Nephron progenitor cell (in vitro differentiated cells): ENCODE results near the gene KRTAP26-1.

Experiments used
- DNase-seq: peaks from one replicate; pipeline ENCODE4 v3.0.0; 2021
- H3K27ac Mint-ChIP-seq: 2 replicates; pipeline ENCODE4 v1.8.0; 2021; ENCODE audit warnings: mild to moderate bottlenecking, moderate library complexity, mixed read lengths
- H3K27me3 Mint-ChIP-seq: 2 replicates; pipeline ENCODE4 v1.8.0; 2021; ENCODE audit warnings: mild to moderate bottlenecking, low read depth, mixed read lengths; ENCODE audit not compliant: poor library complexity
- H3K36me3 Mint-ChIP-seq: 2 replicates; pipeline ENCODE4 v1.8.0; 2021; ENCODE audit warnings: low read depth, mixed read lengths
- H3K4me1 Mint-ChIP-seq: 2 replicates; pipeline ENCODE4 v1.8.0; 2021; ENCODE audit warnings: mixed read lengths
- H3K4me3 Mint-ChIP-seq: 2 replicates; pipeline ENCODE4 v1.8.0; 2021; ENCODE audit warnings: mild to moderate bottlenecking, moderate library complexity, mixed read lengths
- H3K9me3 Mint-ChIP-seq: 2 replicates; pipeline ENCODE4 v1.8.0; 2021; ENCODE audit warnings: mild to moderate bottlenecking, moderate library complexity, mixed read lengths
- TF ChIP-seq, protein P1 (sequence below): fragments of 200-600 bp; sonication (generic); IDR thresholded peaks from 2 replicates; pipeline ENCODE4 v1.5.0; 2021; ENCODE audit warnings: antibody characterized with exemption

Gene KRTAP26-1

DNA sequence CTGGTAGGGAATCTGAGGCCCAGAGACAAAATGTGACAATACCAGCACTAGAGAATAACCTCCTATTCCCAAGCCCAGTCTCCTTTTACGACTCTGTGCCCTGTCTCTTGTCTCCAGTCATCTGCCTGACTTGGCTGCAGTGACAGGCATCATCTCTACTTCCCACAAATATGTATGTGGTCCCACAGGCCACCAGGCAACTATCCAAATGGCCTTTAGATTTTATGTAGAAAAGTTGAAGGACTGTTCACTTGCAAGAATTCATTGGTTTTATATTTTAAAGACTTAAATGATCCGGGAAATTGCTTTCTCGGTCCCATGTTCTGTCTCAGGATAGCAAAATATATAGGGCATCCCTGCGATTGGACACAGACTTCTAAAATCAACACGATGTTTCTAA, 49.0 kb downstream of the KRTAP26-1 start:
- Mint-ChIP-seq H3K36me3 (no peaks in the 10 kb centered on the region), H3K9me3 (peaks cover 10% of the 10 kb centered on the region), H3K27me3 (peaks cover 6% of the 10 kb centered on the region), H3K4me1 (no peaks in the 10 kb centered on the region), H3K27ac (no peak overlapping the region), H3K4me3 (no peak overlapping the region)
- TF ChIP-seq, protein P1, sequence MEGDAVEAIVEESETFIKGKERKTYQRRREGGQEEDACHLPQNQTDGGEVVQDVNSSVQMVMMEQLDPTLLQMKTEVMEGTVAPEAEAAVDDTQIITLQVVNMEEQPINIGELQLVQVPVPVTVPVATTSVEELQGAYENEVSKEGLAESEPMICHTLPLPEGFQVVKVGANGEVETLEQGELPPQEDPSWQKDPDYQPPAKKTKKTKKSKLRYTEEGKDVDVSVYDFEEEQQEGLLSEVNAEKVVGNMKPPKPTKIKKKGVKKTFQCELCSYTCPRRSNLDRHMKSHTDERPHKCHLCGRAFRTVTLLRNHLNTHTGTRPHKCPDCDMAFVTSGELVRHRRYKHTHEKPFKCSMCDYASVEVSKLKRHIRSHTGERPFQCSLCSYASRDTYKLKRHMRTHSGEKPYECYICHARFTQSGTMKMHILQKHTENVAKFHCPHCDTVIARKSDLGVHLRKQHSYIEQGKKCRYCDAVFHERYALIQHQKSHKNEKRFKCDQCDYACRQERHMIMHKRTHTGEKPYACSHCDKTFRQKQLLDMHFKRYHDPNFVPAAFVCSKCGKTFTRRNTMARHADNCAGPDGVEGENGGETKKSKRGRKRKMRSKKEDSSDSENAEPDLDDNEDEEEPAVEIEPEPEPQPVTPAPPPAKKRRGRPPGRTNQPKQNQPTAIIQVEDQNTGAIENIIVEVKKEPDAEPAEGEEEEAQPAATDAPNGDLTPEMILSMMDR: no peak
- DNase-seq: no peak

DNA sequence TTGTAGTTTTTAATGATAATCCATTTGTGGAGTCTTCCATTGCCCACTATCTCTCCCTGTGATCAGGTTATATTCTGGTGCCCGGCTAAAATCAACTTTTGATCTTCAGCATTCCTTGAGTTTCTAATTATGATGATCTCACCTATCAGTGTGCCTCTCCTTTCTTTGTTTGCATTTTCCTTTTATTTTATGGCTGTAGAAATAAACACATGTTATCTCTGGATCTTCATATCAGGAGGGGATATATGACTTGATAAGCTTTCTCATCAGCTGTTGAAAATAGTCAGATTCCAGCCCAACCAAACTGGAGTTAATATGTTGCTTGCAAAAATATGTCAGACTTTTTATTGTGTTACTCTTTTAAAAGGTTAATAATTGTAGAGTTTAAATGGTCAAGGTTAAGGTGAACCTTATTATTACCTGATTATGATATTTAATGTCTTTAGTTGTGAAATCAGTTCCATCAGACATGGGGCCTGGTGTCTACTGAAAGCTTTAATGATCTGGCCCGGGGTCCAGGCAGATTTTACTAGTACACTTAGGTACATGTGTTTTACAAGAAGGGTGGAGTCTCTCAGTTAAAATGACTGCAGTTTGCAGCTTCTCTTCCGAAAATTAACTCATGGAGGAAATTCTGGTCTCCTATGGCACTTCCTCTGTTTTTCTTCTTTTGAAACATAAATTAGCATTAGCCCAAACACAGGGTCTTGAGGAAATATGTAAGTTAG, 50.1 kb downstream of the KRTAP26-1 start:
- TF ChIP-seq, protein P1: no peak
- Mint-ChIP-seq H3K27me3 (peaks cover 5% of the 10 kb centered on the region), H3K4me1 (no peaks in the 10 kb centered on the region), H3K4me3 (no peak overlapping the region), H3K9me3 (peaks cover 18% of the 10 kb centered on the region), H3K36me3 (no peaks in the 10 kb centered on the region), H3K27ac (no peak overlapping the region)
- DNase-seq: no peak
